ENCODE measurements around the gene ADCY9. TPM values are rescaled to one million over a fixed set of nuclear protein-coding genes. Genes with fewer than 3 reads are reported as not detected.
"Not testable (repeated sequence)": the region's sequence is repeated elsewhere in the genome, so short reads cannot be mapped to it uniquely, and the experiment has no call there.

The ADCY9 gene
- total RNA-seq, 2 experiments from 2014 or later, result 7.1 to 7.4 TPM

DNA sequence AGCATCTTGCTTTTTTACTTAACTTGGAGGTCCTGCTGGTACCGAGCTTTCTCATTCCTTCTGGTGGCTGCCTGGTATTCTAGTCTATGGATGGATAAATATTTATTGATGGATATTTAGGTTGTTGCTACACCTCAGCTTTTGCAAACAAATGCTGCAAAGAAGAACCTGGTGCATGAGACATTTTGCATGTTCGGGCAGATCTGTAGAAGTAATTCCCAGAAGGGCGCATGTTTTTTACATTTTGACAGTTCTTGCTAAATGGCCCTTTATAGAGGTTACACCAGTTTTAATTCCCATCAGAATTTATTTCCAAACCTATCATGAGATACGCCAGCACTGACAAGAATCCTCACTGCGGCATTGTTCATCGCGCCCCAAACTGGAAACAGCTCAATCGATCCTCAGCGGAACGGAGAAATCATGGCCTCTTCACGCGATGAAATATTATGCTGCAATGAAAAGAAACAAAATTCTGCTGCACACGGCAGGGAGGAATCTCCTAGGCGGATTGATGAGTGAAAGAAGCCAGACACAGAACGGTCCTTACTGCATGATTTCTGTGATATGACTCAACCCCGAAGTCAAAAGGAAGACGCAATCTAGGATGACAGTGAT is 167.8 kb downstream of the ADCY9 start:
- no peaks in the 10 kb centered on the region for H3K9me3 Mint-ChIP-seq
- H3K4me1 Mint-ChIP-seq (ENCODE audit: low read depth), result no peaks in the 10 kb centered on the region
- no peaks in the 10 kb centered on the region for H3K36me3 ChIP-seq (ENCODE audit: insufficient read depth, low read length)
- H3K4me1 ChIP-seq (ENCODE audit: insufficient read depth, low read length), result no peaks in the 10 kb centered on the region
- intact Hi-C loops (cut with DNase I, micrococcal nuclease), result no loop called here
- H3K36me3 Mint-ChIP-seq (ENCODE audit: low read depth), result no peaks in the 10 kb centered on the region
- no peak overlapping the region for H3K4me3 ChIP-seq (ENCODE audit: low read length)
- no peak overlapping the region for H3K27ac Mint-ChIP-seq
- no peak overlapping the region for H3K27ac ChIP-seq (ENCODE audit: low read depth in 1 of 2, low read length in 2 of 2)
- peaks cover 19% of the 10 kb centered on the region for H3K27me3 Mint-ChIP-seq
- no peaks in the 10 kb centered on the region for H3K9me3 ChIP-seq (ENCODE audit: control insufficient read depth in 1 of 2, insufficient read depth in 1 of 2, low read length in 2 of 2)
- ChIA-PET POLR2A (no interaction called here), CTCF (no interaction called here)
- H3K4me3 Mint-ChIP-seq, result no peak overlapping the region
- DNase-seq (no peak), ATAC-seq (ENCODE audit: poor library complexity) (no peak)
- peaks cover 0 to 16% of the 10 kb centered on the region in 2 experiments for H3K27me3 ChIP-seq (ENCODE audit: control insufficient read depth in 1 of 2, insufficient read depth in 2 of 2, low read length in 2 of 2)
- TF ChIP-seq CTCF (IDR thresholded peaks at IDR 0.05), result no peak

GRCh38 chr16:3946604-3947180 is 169.6 kb downstream of the ADCY9 start:
- CTCF ChIA-PET, result no interaction called here

DNA sequence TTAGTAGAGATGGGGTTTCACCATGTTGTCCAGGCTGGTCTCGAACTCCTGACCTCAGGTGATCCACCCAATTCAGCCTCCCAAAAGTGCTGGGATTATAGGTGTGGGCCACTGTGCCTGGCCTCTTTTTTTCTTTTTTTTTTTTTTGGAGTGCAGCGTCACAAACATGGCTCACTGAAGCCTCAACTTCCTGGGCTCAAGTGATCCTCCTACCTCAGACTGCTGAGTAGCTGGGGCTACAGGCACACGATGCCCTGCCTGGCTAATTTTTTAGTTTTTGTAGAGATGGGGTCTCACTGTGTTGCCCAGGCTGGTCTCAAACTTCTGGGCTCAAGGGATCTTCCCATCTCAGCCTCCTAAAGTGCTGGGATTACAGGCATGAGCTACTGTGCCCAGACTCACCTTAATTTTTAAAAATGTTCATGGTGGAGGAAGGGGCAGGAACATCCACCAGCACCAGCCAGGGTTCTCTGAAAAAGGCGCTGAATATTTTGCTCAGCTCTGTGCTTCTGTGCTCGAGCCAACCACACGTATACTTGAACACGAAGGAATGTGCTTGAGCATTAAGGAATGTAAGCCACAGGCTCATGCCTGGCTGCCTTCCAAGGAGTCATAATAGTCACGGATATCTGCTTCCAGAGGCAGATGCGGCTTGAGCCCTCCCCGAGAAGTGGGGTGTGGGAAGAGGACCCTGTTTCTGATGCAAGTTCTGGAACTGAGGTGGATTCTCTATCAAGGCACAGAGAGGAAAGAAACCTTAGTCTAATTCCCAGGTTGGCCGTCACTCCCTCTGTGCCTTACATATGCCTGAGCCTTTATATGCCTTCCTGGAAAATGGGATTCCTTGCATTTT is 170.3 kb downstream of the ADCY9 start:
- intact Hi-C loops (cut with DNase I, micrococcal nuclease), result no loop called here
- DNase-seq (no peak), ATAC-seq (ENCODE audit: poor library complexity) (no peak)
- no peaks in the 10 kb centered on the region for H3K27me3 ChIP-seq (ENCODE audit: control insufficient read depth in 1 of 2, insufficient read depth in 2 of 2, low read length in 2 of 2)
- H3K4me1 Mint-ChIP-seq (ENCODE audit: low read depth), result no peaks in the 10 kb centered on the region
- H3K4me3 ChIP-seq (ENCODE audit: low read length), result no peak overlapping the region
- no peak overlapping the region for H3K27ac ChIP-seq (ENCODE audit: low read depth in 1 of 2, low read length in 2 of 2)
- POLR2A ChIA-PET, result no interaction called here
- CTCF ChIA-PET, result no interaction called here
- no peaks in the 10 kb centered on the region for H3K36me3 ChIP-seq (ENCODE audit: insufficient read depth, low read length)
- H3K36me3 Mint-ChIP-seq (ENCODE audit: low read depth), result no peaks in the 10 kb centered on the region
- H3K9me3 ChIP-seq (ENCODE audit: control insufficient read depth in 1 of 2, insufficient read depth in 1 of 2, low read length in 2 of 2), result no peaks in the 10 kb centered on the region
- no peak for TF ChIP-seq CTCF (IDR thresholded peaks at IDR 0.05)
- peaks cover 9% of the 10 kb centered on the region for H3K27me3 Mint-ChIP-seq
- H3K4me1 ChIP-seq (ENCODE audit: insufficient read depth, low read length), result no peaks in the 10 kb centered on the region
- no peaks in the 10 kb centered on the region for H3K9me3 Mint-ChIP-seq
- no peak overlapping the region for H3K27ac Mint-ChIP-seq
- H3K4me3 Mint-ChIP-seq, result no peak overlapping the region

More at GRCh38 chr16:3946604-3947180, 169.6 kb downstream of the ADCY9 start:
- no peak for TF ChIP-seq CTCF (IDR thresholded peaks at IDR 0.05)
- no peak for DNase-seq
- H3K36me3 ChIP-seq (ENCODE audit: insufficient read depth, low read length), result no peaks in the 10 kb centered on the region
- no peak overlapping the region for H3K27ac ChIP-seq (ENCODE audit: low read depth in 1 of 2, low read length in 2 of 2)
- Mint-ChIP-seq H3K27me3 (peaks cover 13% of the 10 kb centered on the region), H3K36me3 (ENCODE audit: low read depth) (no peaks in the 10 kb centered on the region), H3K4me3 (no peak overlapping the region), H3K27ac (no peak overlapping the region), H3K9me3 (no peaks in the 10 kb centered on the region), H3K4me1 (ENCODE audit: low read depth) (no peaks in the 10 kb centered on the region)
- POLR2A ChIA-PET, result no interaction called here
- H3K9me3 ChIP-seq (ENCODE audit: control insufficient read depth in 1 of 2, insufficient read depth in 1 of 2, low read length in 2 of 2), result no peaks in the 10 kb centered on the region
- no peak overlapping the region for H3K4me3 ChIP-seq (ENCODE audit: low read length)
- H3K27me3 ChIP-seq (ENCODE audit: control insufficient read depth in 1 of 2, insufficient read depth in 2 of 2, low read length in 2 of 2), result no peaks in the 10 kb centered on the region
- H3K4me1 ChIP-seq (ENCODE audit: insufficient read depth, low read length), result no peaks in the 10 kb centered on the region
- intact Hi-C loops (cut with DNase I, micrococcal nuclease), result no loop called here
- ATAC-seq (ENCODE audit: poor library complexity), result no peak

- H3K9me3 Mint-ChIP-seq; H3K27me3 ChIP-seq (ENCODE audit: control insufficient read depth in 1 of 2, insufficient read depth in 2 of 2, low read length in 2 of 2); H3K27ac ChIP-seq (ENCODE audit: low read depth in 1 of 2, low read length in 2 of 2); H3K4me3 ChIP-seq (ENCODE audit: low read length); H3K36me3 Mint-ChIP-seq (ENCODE audit: low read depth); H3K4me1 Mint-ChIP-seq (ENCODE audit: low read depth); H3K36me3 ChIP-seq (ENCODE audit: insufficient read depth, low read length); H3K4me3 Mint-ChIP-seq; intact Hi-C loops (cut with DNase I, micrococcal nuclease); POLR2A ChIA-PET; H3K9me3 ChIP-seq (ENCODE audit: control insufficient read depth in 1 of 2, insufficient read depth in 1 of 2, low read length in 2 of 2); H3K4me1 ChIP-seq (ENCODE audit: insufficient read depth, low read length); CTCF ChIA-PET; H3K27me3 Mint-ChIP-seq; DNase-seq; ATAC-seq (ENCODE audit: poor library complexity); H3K27ac Mint-ChIP-seq: not testable (repeated sequence)
These were observed 171.8 kb downstream of the ADCY9 start for GRCh38 chr16:3944457-3944856.

DNA sequence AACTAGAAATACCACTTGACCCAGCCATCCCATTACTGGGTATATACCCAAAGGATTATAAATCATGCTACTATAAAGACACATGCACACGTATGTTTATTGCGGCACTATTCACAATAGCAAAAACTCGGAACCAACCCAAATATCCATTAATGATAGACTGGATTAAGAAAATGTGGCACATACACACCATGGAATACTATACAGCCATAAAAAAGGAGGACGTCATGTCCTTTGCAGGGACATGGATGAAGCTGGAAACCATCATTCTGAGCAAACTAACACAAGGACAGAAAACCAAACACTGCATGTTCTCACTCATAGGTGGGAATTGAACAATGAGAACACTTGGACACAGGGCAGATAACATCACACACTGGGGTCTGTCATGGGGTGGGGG is 174.1 kb downstream of the ADCY9 start:
- H3K27me3 Mint-ChIP-seq; H3K36me3 ChIP-seq (ENCODE audit: insufficient read depth, low read length); ATAC-seq (ENCODE audit: poor library complexity); H3K4me3 ChIP-seq (ENCODE audit: low read length); CTCF ChIA-PET; H3K27me3 ChIP-seq (ENCODE audit: control insufficient read depth in 1 of 2, insufficient read depth in 2 of 2, low read length in 2 of 2); H3K27ac Mint-ChIP-seq; H3K4me1 Mint-ChIP-seq (ENCODE audit: low read depth); H3K9me3 Mint-ChIP-seq; H3K9me3 ChIP-seq (ENCODE audit: control insufficient read depth in 1 of 2, insufficient read depth in 1 of 2, low read length in 2 of 2); intact Hi-C loops (cut with DNase I, micrococcal nuclease); POLR2A ChIA-PET; H3K27ac ChIP-seq (ENCODE audit: low read depth in 1 of 2, low read length in 2 of 2); H3K36me3 Mint-ChIP-seq (ENCODE audit: low read depth); DNase-seq; H3K4me3 Mint-ChIP-seq: not testable (repeated sequence)
- H3K4me1 ChIP-seq (ENCODE audit: insufficient read depth, low read length), result peaks cover 11% of the 10 kb centered on the region
